Measurements from ENCODE around the gene PKN3. TPM values are rescaled to one million over a fixed set of nuclear protein-coding genes. Genes with fewer than 3 reads are reported as not detected.

Gene PKN3
- total RNA-seq, 1 donor from 2014 or later = 3.1 TPM

- H3K9me3 Mint-ChIP-seq (ENCODE audit: unreplicated experiment) = no peaks in the 10 kb centered on the region
- peaks cover 4% of the 10 kb centered on the region for H3K36me3 Mint-ChIP-seq (ENCODE audit: low read depth, unreplicated experiment)
- H3K27me3 Mint-ChIP-seq (ENCODE audit: low read depth, unreplicated experiment) = no peaks in the 10 kb centered on the region
- peak overlapping the region; percentile 85 for H3K9ac ChIP-seq (ENCODE audit: low read length)
- peak overlapping the region; percentile 78 for H2AFZ ChIP-seq (ENCODE audit: low read depth, low read length)
- no peaks in the 10 kb centered on the region for H3K27me3 ChIP-seq (ENCODE audit: insufficient read depth, low read length)
- H3K4me1 Mint-ChIP-seq (ENCODE audit: low read depth, unreplicated experiment) = peaks cover 31% of the 10 kb centered on the region
- H3K4me3 ChIP-seq (ENCODE audit: insufficient read depth, low read depth, low read length) = peak overlapping the region; percentile 73
- H3K27ac ChIP-seq (ENCODE audit: low read depth, low read length) = peak overlapping the region; percentile 61
- FAIRE-seq (no peak), DNase-seq (ENCODE audit: low read depth) (peak; percentile 53)
- H3K4me3 Mint-ChIP-seq (ENCODE audit: unreplicated experiment) = peak overlapping the region; percentile 98
- peak overlapping the region; percentile 95 for H3K27ac Mint-ChIP-seq (ENCODE audit: unreplicated experiment)
- peak overlapping the region; percentile 97 for H3K4me2 ChIP-seq (ENCODE audit: low read length)
- peaks cover 7% of the 10 kb centered on the region for H3K79me2 ChIP-seq (ENCODE audit: insufficient read depth, low read length)
- TF ChIP-seq CTCF (IDR thresholded peaks at IDR 0.05; ENCODE audit: insufficient read depth, low read depth, low read length) (no peak), EZH2 (IDR thresholded peaks at IDR 0.05; ENCODE audit: insufficient read depth, low read length) (no peak)
- no peaks in the 10 kb centered on the region for H3K36me3 ChIP-seq (ENCODE audit: insufficient read depth, low read length)
- H3K9me3 ChIP-seq (ENCODE audit: insufficient read depth, low read depth, low read length) = no peaks in the 10 kb centered on the region
- H3K4me1 ChIP-seq (ENCODE audit: insufficient read depth, low read length) = peaks cover 23% of the 10 kb centered on the region
- H4K20me1 ChIP-seq (ENCODE audit: insufficient read depth, low read length) = no peaks in the 10 kb centered on the region
Observed at GRCh38 chr9:128684325-128685199, 17.7 kb upstream of the PKN3 start.

GRCh38 chr9:128685636-128686489 lies 16.4 kb upstream of the PKN3 start:
- FAIRE-seq = no peak
- H3K4me3 Mint-ChIP-seq (ENCODE audit: unreplicated experiment) = peak overlapping the region; percentile 98
- no peaks in the 10 kb centered on the region for H3K9me3 Mint-ChIP-seq (ENCODE audit: unreplicated experiment)
- Histone ChIP-seq H3K4me2 (ENCODE audit: low read length) (peak overlapping the region; percentile 14), H3K9me3 (ENCODE audit: insufficient read depth, low read depth, low read length) (no peaks in the 10 kb centered on the region), H3K79me2 (ENCODE audit: insufficient read depth, low read length) (peaks cover 17% of the 10 kb centered on the region), H3K9ac (ENCODE audit: low read length) (peak overlapping the region; percentile 18), H3K4me1 (ENCODE audit: insufficient read depth, low read length) (peaks cover 23% of the 10 kb centered on the region), H3K27ac (ENCODE audit: low read depth, low read length) (no peak overlapping the region), H3K4me3 (ENCODE audit: insufficient read depth, low read depth, low read length) (no peak overlapping the region), H2AFZ (ENCODE audit: low read depth, low read length) (no peak overlapping the region), H3K36me3 (ENCODE audit: insufficient read depth, low read length) (no peaks in the 10 kb centered on the region), H4K20me1 (ENCODE audit: insufficient read depth, low read length) (peaks cover 9% of the 10 kb centered on the region), H3K27me3 (ENCODE audit: insufficient read depth, low read length) (no peaks in the 10 kb centered on the region)
- no peak for DNase-seq (ENCODE audit: low read depth)
- no peaks in the 10 kb centered on the region for H3K27me3 Mint-ChIP-seq (ENCODE audit: low read depth, unreplicated experiment)
- peaks cover 31% of the 10 kb centered on the region for H3K4me1 Mint-ChIP-seq (ENCODE audit: low read depth, unreplicated experiment)
- H3K36me3 Mint-ChIP-seq (ENCODE audit: low read depth, unreplicated experiment) = peaks cover 6% of the 10 kb centered on the region
- H3K27ac Mint-ChIP-seq (ENCODE audit: unreplicated experiment) = peak overlapping the region; percentile 58
- TF ChIP-seq EZH2 (IDR thresholded peaks at IDR 0.05; ENCODE audit: insufficient read depth, low read length) (no peak), CTCF (IDR thresholded peaks at IDR 0.05; ENCODE audit: insufficient read depth, low read depth, low read length) (no peak)
